Mucosa of descending colon (tissue), 3 donors: ENCODE results near the gene DTX1. TPM values are rescaled to one million over a fixed set of nuclear protein-coding genes. Genes with fewer than 3 reads are reported as not detected.

Experiments used
- ATAC-seq: fragments of 200-7000 bp; cut with Tn5 transposase; one replicate; pipeline ENCODE4 v1.9.1; 2020; ENCODE audit warnings: mild to moderate bottlenecking, moderate library complexity
- DNase-seq, 3 donors: peaks; one replicate each; pipeline ENCODE4 v3.0.0-alpha.2; 2020
- H3K36me3 ChIP-seq: fragments of 200-600 bp; one replicate; pipeline ENCODE4 v1.8.0; 2021; ENCODE audit warnings: low read depth, mild to moderate bottlenecking
- H3K4me1 ChIP-seq: fragments of 200-600 bp; one replicate; pipeline ENCODE4 v1.8.0; 2021; ENCODE audit warnings: low read depth, mild to moderate bottlenecking
- H3K4me3 ChIP-seq: fragments of 200-600 bp; one replicate; pipeline ENCODE4 v1.8.0; 2021; ENCODE audit warnings: mild to moderate bottlenecking
- H3K9me3 ChIP-seq: fragments of 200-600 bp; one replicate; pipeline ENCODE4 v1.8.0; 2021; ENCODE audit warnings: mild to moderate bottlenecking
- CTCF ChIP-seq: fragments of 200-600 bp; IDR thresholded peaks from one replicate; pipeline ENCODE4 v1.8.0; 2022; ENCODE audit warnings: antibody characterized with exemption, mild to moderate bottlenecking
- intact Hi-C, 2 donors: fragments of 100-400 bp; cut with DNase I in 1 of 2; cut with micrococcal nuclease in 1 of 2; formaldehyde crosslinking; loops; one replicate each; pipeline versions ENCODE4 v1.11.0 to v1.11.1; 2022; cut with DNase I, micrococcal nuclease
- total RNA-seq, 3 donors: library from RNA; stranded (reverse); fragmentation: NEBNext Ultra II Directional in 2 of 3; extraction: Animal tissue kit (Norgen Biotek cat#: 25700) in 2 of 3; gene quantifications; one replicate each; pipeline versions ENCODE4 v1.2.1 to v1.2.4, GENCODE V29; 2021 to 2023
- donor health status: DM: no; HTN: no; CAD: no; lungs with moderate emphysema.
- donor health status: DM: no; HTN: no; CAD: no.
- donor health status: DM: no; HTN: yes; CAD: no.

Gene DTX1
- total RNA-seq, 3 donors from 2014 or later, result 0.67 to 5.9 (median 1.6) TPM

- no peaks in the 10 kb centered on the region for H3K36me3 ChIP-seq
- intact Hi-C loops, result no loop called here
These were observed 76.5 kb downstream of the DTX1 start for GRCh38 chr12:113133036-113133435.

GRCh38 chr12:113133666-113134065 is 77.1 kb downstream of the DTX1 start:
- no peak for DNase-seq
- Histone ChIP-seq H3K4me1 (peaks cover 14% of the 10 kb centered on the region), H3K36me3 (no peaks in the 10 kb centered on the region), H3K4me3 (no peak overlapping the region), H3K9me3 (no peaks in the 10 kb centered on the region)
- intact Hi-C loops, result no loop called here
- no peak for TF ChIP-seq CTCF
- ATAC-seq, result no peak

More at GRCh38 chr12:113133036-113133435, 76.5 kb downstream of the DTX1 start:
- Histone ChIP-seq H3K4me3 (no peak overlapping the region), H3K4me1 (peaks cover 14% of the 10 kb centered on the region), H3K9me3 (no peaks in the 10 kb centered on the region)
- ATAC-seq (no peak), DNase-seq (no peak)
- TF ChIP-seq CTCF, result no peak

DNA sequence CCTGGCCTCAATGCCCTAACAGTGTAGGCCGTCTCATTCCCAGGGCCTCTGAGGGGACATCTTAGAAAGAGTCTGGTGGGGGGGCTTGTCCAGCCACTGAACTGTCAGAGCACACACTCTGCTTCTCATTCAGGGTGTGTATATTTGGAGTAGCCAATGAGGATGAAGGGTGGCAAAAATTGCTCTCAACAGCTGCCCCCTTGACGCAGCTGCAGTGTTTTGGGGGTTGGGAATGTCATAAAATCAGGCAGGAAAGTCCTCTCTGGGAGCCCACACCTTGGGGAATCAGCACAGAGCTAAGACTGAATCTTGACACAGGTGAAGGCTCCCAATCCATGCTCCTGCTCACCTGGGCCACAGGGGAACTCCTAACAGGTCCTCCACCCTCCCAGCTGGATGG is 77.5 kb downstream of the DTX1 start:
- H3K36me3 ChIP-seq, result no peaks in the 10 kb centered on the region
- TF ChIP-seq CTCF, result no peak
- ATAC-seq (no peak), DNase-seq (no peak)
- no peak overlapping the region for H3K4me3 ChIP-seq
- peaks cover 14% of the 10 kb centered on the region for H3K4me1 ChIP-seq
- no peaks in the 10 kb centered on the region for H3K9me3 ChIP-seq
- intact Hi-C loops, result no loop called here

DNA sequence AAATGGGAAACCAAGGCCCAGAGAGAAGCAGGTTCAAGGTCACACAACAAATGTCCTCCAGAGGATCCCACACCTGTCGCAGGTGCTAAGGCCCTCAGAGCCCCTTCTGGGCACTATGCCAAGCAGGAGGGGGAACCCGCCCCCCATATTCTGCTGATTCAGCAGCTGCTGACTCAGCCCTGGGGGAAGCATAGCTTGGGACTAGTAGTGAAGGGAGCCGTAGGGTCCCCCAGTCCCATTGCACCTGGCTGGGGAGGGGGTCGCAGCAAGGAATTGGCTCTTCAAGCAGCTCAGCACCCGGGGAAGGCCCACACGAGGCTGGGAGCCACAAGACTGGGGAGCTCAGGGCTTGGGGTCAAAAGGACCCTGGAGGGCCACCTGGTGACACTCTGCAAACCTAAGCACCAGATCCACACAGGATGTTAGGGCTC is 78.0 kb downstream of the DTX1 start:
- no peaks in the 10 kb centered on the region for H3K9me3 ChIP-seq
- H3K36me3 ChIP-seq, result no peaks in the 10 kb centered on the region
- no peak for TF ChIP-seq CTCF
- ATAC-seq (no peak), DNase-seq (peak in 1 of 3 donors; percentile 22)
- intact Hi-C loops, result no loop called here
- H3K4me3 ChIP-seq, result no peak overlapping the region
- peaks cover 14% of the 10 kb centered on the region for H3K4me1 ChIP-seq

- H3K4me1 ChIP-seq, result peaks cover 14% of the 10 kb centered on the region
- intact Hi-C loops, result no loop called here
- ATAC-seq (peak; percentile 90), DNase-seq (peak; percentile 88 to 93 (median 89))
- peak; percentile 64 for TF ChIP-seq CTCF
- H3K36me3 ChIP-seq, result no peaks in the 10 kb centered on the region
- H3K9me3 ChIP-seq, result no peaks in the 10 kb centered on the region
- H3K4me3 ChIP-seq, result peak within 1 kb of the TSS; percentile 1
These were observed 78.9 kb downstream of the DTX1 start, which contains the start of gene RASAL1 for GRCh38 chr12:113135178-113136127. RASAL1 (minus strand) TSS chr12:113135761; CDS start chr12:113135462, 299 bp downstream.
